ENCODE results near the gene OTOA.

GRCh38 chr16:21642861-21643260, 20.9 kb upstream of the OTOA start:
- TF ChIP-seq ZFP3 (tag by site-specific recombination; IDR thresholded peaks at IDR 0.05; ENCODE audit: low read depth) (no peak), KLF17 (tag by site-specific recombination; IDR thresholded peaks at IDR 0.05) (no peak), TCF7L2 (IDR thresholded peaks at IDR 0.05; ENCODE audit: borderline replicate concordance, low read depth, low read length) (no peak), CTCF (tag by site-specific recombination; IDR thresholded peaks at IDR 0.05) (no peak), REST (tag by site-specific recombination; IDR thresholded peaks at IDR 0.05) (no peak), ZNF18 (tag by site-specific recombination; IDR thresholded peaks at IDR 0.05) (no peak), ZBTB7A (tag by site-specific recombination; IDR thresholded peaks at IDR 0.05; ENCODE audit: low read depth) (no peak), ZFP69B (tag by site-specific recombination; IDR thresholded peaks at IDR 0.05) (no peak), ZNF280D (tag by site-specific recombination; IDR thresholded peaks at IDR 0.05) (no peak), ZBTB10 (tag by site-specific recombination; IDR thresholded peaks at IDR 0.05) (no peak), RBAK (tag by site-specific recombination; IDR thresholded peaks at IDR 0.05) (no peak)
